ENCODE data around the gene LAIR1.

GRCh38 chr19:54392105-54392504 lies 27.4 kb upstream of the LAIR1 start:
- no peak for TF ChIP-seq EZH2phosphoT487 (IDR thresholded peaks at IDR 0.05; ENCODE audit: borderline replicate concordance, low read depth, low read length)
- 0 out of 2 replicates have a peak, but pooled peaks have one; percentile 11 for TF ChIP-seq CTCF (conservative IDR thresholded peaks at IDR 0.05; ENCODE audit: low read length)
